ENCODE results near the gene TRAF3IP1.

The TRAF3IP1 gene

GRCh38 chr2:238383743-238384380 is 63.5 kb downstream of the TRAF3IP1 start:
- Histone ChIP-seq H3K9me3 (no peaks in the 10 kb centered on the region), H3K36me3 (peaks cover 0 to 11% (median 3%) of the 10 kb centered on the region in 3 donors), H3K27me3 (no peaks in the 10 kb centered on the region), H3K27ac (no peak overlapping the region), H3K4me3 (no peak overlapping the region), H3K4me1 (peaks cover 0 to 25% (median 22%) of the 10 kb centered on the region in 4 donors)
- intact Hi-C loops (cut with DNase I; ENCODE audit: low total_unique reads): loop anchor here (5.0 kb wide), 1 partner anchor 73 kb away; no protein-coding TSS in a partner anchor
- no peak for TF ChIP-seq CTCF (IDR thresholded peaks at IDR 0.05)
- DNase-seq: no peak

DNA sequence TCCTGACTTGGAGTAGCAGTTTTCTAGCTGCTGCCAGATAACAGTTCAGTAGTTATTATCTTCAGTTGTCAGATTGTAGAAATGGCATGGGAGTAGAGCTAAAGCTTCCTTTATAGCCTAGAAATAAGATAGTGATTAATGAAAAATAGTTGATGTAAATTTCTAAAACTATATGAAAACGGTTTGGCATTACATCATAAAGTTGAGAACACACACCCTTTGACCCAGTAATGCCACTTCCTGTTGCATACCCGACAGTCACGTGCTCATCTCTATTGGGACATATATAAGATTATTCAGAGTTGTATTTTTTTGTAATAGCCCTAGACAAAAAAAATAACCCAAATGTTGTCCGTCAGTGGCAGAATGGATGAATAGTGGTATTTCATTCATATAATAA is 67.0 kb downstream of the TRAF3IP1 start:
- Histone ChIP-seq H3K36me3 (peaks cover 0 to 7% (median 3%) of the 10 kb centered on the region in 3 donors), H3K27ac (no peak overlapping the region), H3K27me3 (no peaks in the 10 kb centered on the region), H3K9me3 (no peaks in the 10 kb centered on the region), H3K4me3 (no peak overlapping the region), H3K4me1 (peaks cover 0 to 7% (median 4%) of the 10 kb centered on the region in 4 donors)
- intact Hi-C loops (cut with DNase I; ENCODE audit: low total_unique reads): no loop called here
- no peak for DNase-seq
- TF ChIP-seq CTCF (IDR thresholded peaks at IDR 0.05): no peak

DNA sequence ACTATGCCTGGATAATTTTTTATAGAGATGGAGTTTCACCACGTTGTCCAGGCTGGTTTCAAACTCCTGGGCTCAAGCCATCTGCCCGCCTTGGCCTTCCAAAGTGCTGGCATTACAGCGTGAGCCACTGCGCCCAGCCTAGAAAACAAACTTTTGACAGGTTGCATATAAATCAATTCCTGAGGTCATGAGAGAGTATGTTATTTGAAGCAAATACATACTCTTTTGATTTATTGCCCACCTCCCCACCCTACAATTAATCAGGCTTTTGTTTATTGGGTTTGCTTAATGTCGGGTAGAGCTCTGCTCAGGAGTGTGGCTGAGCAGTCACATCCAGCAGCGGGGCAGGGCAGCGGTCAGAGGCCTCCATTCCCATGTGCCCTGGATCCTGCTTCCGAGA is 68.5 kb downstream of the TRAF3IP1 start:
- Histone ChIP-seq H3K4me3 (no peak overlapping the region), H3K9me3 (no peaks in the 10 kb centered on the region), H3K27ac (no peak overlapping the region), H3K36me3 (no peaks in the 10 kb centered on the region), H3K27me3 (no peaks in the 10 kb centered on the region), H3K4me1 (peaks cover 0 to 7% (median 4%) of the 10 kb centered on the region in 4 donors)
- intact Hi-C loops (cut with DNase I; ENCODE audit: low total_unique reads): no loop called here
- TF ChIP-seq CTCF (IDR thresholded peaks at IDR 0.05): no peak
- no peak for DNase-seq

DNA sequence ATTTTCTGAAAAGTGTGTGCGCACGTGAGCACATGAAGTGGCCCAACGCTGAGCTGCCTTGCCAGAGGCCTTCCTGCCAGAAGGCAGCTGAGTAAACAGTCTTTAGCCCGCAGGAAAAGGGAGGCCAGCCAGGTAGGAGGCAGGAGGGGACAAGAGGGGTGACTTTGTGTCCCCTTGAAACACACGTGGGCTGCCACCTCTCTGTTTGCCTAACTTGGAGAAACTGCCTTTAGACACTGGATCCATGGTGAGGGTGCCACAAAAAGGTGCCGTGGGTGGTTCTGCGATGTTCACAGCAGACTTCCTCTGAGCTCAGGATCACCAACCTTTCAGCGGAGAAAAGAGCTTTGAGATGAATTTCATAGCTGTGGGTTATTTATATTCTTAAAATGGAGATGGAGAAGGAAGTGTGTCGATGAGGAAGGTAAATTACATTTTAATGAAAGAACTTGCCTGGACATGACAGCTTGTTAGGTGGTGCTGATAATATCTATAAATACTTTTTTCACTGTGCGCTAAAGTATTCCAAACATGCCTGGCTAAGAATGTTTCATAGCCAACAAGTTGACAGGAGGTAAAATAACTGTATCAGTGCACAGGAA is 69.8 kb downstream of the TRAF3IP1 start:
- Histone ChIP-seq H3K4me1 (peaks cover 0 to 7% (median 4%) of the 10 kb centered on the region in 4 donors), H3K27ac (peak overlapping the region in 1 of 2 donors; percentile 13), H3K36me3 (no peaks in the 10 kb centered on the region), H3K4me3 (no peak overlapping the region), H3K27me3 (no peaks in the 10 kb centered on the region), H3K9me3 (no peaks in the 10 kb centered on the region)
- no peak for TF ChIP-seq CTCF (IDR thresholded peaks at IDR 0.05)
- DNase-seq: no peak
- intact Hi-C loops (cut with DNase I; ENCODE audit: low total_unique reads): no loop called here

DNA sequence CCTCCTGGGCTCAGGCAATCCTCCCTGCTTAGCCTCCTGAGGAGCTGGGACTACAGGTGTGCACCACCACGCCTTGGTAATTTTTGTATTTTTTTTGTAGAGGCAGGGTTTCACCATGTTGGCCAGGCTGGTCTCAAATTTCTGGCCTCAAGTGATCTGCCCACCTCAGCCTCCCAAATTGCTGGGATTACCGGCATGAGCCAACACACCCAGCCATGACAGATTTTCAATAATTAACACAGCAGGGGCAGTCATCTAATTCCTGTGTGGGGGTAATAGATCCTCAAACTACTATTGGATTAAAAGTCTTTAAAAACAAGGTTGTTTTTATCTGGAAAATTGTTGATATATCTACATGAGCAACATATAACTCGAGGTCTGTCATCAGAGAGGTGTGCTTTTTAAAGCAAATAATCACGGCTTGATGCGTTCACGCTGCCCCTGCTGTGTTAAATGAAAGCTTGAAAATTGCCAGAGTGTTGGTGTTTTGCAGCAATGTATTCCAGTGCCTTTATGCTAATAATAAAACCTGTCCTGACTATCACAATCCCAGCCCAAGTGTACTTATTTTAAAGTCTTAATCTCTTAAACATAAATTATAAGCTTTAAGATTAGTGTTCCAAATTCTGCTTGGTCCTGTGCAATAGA is 70.8 kb downstream of the TRAF3IP1 start:
- H3K27me3 ChIP-seq: no peaks in the 10 kb centered on the region
- H3K36me3 ChIP-seq: no peaks in the 10 kb centered on the region
- H3K4me3 ChIP-seq: no peak overlapping the region
- no peak overlapping the region for H3K27ac ChIP-seq
- no peak for TF ChIP-seq CTCF (IDR thresholded peaks at IDR 0.05)
- intact Hi-C loops (cut with DNase I; ENCODE audit: low total_unique reads): no loop called here
- H3K9me3 ChIP-seq: no peaks in the 10 kb centered on the region
- no peak for DNase-seq
- H3K4me1 ChIP-seq: peaks cover 0 to 7% (median 4%) of the 10 kb centered on the region in 4 donors

Data from tibial artery (tissue), 4 donors.